ENCODE data around the gene BSPRY.

BSPRY gene

DNA sequence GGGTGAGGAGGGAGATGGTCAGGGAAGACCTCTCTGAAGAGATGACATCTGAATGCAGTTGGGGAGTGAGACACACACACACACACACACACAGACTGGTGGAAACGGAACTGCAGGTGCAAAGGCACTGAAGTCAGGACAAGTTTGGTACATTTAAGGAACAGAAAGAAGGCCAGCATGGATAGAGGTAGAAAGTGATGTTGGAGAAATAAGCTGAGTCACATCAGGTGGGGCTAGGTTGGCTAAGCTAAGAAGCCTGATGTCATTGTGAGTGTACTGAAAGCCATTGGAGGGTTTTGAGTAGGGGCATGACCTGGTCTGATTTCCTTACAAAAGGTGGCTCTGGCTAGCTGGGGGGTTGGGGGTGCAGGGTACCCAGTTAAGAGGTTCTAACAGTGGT is 3.1 kb downstream of the BSPRY start:
- TF ChIP-seq, protein P1, sequence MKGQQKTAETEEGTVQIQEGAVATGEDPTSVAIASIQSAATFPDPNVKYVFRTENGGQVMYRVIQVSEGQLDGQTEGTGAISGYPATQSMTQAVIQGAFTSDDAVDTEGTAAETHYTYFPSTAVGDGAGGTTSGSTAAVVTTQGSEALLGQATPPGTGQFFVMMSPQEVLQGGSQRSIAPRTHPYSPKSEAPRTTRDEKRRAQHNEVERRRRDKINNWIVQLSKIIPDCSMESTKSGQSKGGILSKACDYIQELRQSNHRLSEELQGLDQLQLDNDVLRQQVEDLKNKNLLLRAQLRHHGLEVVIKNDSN (IDR thresholded peaks at IDR 0.05) = no peak
- TF ChIP-seq, protein P2, sequence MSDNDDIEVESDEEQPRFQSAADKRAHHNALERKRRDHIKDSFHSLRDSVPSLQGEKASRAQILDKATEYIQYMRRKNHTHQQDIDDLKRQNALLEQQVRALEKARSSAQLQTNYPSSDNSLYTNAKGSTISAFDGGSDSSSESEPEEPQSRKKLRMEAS (IDR thresholded peaks at IDR 0.05) = no peak
- TF ChIP-seq NFIC (IDR thresholded peaks at IDR 0.05) (no peak), RAD21 (IDR thresholded peaks at IDR 0.05; ENCODE audit: low read depth) (no peak)

DNA sequence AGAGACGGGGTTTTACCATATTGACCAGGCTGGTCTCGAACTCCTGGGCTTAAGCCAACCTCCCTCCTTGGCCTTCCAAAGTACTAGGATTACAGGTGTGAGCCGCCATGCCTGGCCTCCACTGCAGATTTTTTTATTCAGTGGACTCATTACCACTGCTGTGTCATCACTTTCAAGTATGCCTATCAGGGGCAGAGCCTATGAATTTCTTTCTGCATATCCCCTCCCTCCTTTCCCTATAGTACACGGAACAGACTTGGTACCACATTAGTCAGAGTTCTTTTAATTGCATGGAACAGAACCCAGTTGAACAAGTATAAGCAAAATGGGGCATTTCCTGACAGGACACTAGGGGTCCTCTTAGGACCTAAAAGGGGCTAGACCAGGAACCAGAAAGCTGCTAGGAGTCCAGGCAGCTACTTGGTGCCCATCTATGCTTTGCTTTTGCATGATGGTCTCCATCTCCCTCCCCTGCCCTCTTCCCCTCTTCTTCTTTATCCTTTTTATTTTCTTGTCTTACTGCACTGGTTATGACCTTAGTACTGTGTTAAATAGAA is 5.8 kb downstream of the BSPRY start:
- no peak for TF ChIP-seq ZBTB7A (IDR thresholded peaks at IDR 0.05; ENCODE audit: low read depth)
- peak; percentile 11; the same call in 1 of the 2 replicates for TF ChIP-seq RAD21 (IDR thresholded peaks at IDR 0.05; ENCODE audit: low read depth)

DNA sequence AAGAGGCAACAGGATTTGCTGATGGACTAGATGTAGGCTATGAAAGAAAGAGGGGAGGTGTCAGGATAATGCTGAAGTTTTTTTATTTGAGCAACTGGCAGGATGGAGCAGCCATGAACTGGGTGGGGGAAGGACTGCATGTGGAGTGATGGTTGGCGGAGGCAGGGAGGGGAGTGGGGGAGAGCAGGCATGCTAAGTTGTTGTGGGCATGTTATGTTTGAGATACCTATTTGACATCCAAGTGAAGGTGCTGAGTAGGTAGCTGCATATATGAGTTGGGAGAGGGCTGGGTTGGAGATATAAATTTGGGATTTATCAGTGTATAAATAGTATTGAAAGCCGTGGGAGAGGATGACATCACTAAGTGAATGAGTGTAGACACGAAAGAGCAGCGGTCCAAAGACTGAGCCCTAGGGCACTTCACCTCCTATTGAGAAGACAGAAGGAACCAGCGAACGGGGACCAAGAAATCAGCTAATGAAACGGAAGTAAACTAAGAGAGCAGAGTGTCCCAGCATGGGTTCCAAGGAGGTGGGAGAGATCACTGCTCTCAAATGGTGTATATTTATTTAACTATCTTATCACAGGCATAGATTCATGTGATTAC is 7.4 kb downstream of the BSPRY start:
- TF ChIP-seq YY1 (IDR thresholded peaks at IDR 0.05; ENCODE audit: low read depth) (no peak), NFIC (IDR thresholded peaks at IDR 0.05) (no peak), EP300 (IDR thresholded peaks at IDR 0.05; ENCODE audit: borderline replicate concordance) (no peak), CREB1 (IDR thresholded peaks at IDR 0.05; ENCODE audit: low read depth) (no peak), FOXM1 (IDR thresholded peaks at IDR 0.05; ENCODE audit: borderline replicate concordance, low read depth) (no peak)
- TF ChIP-seq, protein P1 (IDR thresholded peaks at IDR 0.05) = no peak
- TF ChIP-seq, protein P2 (IDR thresholded peaks at IDR 0.05) = no peak

DNA sequence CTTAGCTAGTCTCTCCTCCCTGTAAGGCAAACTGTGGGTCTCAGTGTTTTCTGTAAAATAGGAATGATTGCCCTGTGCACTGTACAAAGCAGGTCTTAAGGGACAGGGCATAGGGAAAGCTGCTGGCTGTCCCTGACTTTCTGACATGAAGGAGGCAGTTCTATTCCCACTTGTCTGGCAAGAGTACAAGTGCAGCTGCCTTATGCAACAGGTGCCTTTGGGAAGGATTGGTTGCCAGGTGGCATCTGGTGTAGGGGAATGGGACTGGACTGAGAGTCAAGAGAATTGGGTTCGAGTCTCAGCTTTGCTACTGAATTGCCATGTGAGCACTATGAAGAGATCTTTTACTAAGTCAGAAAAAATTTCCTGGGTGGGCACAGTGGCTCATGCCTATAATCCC is 10.0 kb downstream of the BSPRY start:
- TF ChIP-seq TEAD4 (IDR thresholded peaks at IDR 0.05) (no peak), ZBTB7A (IDR thresholded peaks at IDR 0.05; ENCODE audit: low read depth) (no peak), FOXM1 (IDR thresholded peaks at IDR 0.05; ENCODE audit: borderline replicate concordance, low read depth) (no peak), YY1 (IDR thresholded peaks at IDR 0.05; ENCODE audit: low read depth) (no peak), NFIC (IDR thresholded peaks at IDR 0.05) (no peak), EP300 (IDR thresholded peaks at IDR 0.05; ENCODE audit: borderline replicate concordance) (no peak), TAF1 (IDR thresholded peaks at IDR 0.05; ENCODE audit: low read depth) (no peak), RAD21 (IDR thresholded peaks at IDR 0.05; ENCODE audit: low read depth) (no peak), TCF12 (IDR thresholded peaks at IDR 0.05; ENCODE audit: low read depth) (no peak), EGR1 (IDR thresholded peaks at IDR 0.05) (no peak), CREB1 (IDR thresholded peaks at IDR 0.05; ENCODE audit: low read depth) (no peak), CEBPB (IDR thresholded peaks at IDR 0.05) (no peak)
- TF ChIP-seq, protein P2 (IDR thresholded peaks at IDR 0.05) = no peak
- TF ChIP-seq, protein P3, sequence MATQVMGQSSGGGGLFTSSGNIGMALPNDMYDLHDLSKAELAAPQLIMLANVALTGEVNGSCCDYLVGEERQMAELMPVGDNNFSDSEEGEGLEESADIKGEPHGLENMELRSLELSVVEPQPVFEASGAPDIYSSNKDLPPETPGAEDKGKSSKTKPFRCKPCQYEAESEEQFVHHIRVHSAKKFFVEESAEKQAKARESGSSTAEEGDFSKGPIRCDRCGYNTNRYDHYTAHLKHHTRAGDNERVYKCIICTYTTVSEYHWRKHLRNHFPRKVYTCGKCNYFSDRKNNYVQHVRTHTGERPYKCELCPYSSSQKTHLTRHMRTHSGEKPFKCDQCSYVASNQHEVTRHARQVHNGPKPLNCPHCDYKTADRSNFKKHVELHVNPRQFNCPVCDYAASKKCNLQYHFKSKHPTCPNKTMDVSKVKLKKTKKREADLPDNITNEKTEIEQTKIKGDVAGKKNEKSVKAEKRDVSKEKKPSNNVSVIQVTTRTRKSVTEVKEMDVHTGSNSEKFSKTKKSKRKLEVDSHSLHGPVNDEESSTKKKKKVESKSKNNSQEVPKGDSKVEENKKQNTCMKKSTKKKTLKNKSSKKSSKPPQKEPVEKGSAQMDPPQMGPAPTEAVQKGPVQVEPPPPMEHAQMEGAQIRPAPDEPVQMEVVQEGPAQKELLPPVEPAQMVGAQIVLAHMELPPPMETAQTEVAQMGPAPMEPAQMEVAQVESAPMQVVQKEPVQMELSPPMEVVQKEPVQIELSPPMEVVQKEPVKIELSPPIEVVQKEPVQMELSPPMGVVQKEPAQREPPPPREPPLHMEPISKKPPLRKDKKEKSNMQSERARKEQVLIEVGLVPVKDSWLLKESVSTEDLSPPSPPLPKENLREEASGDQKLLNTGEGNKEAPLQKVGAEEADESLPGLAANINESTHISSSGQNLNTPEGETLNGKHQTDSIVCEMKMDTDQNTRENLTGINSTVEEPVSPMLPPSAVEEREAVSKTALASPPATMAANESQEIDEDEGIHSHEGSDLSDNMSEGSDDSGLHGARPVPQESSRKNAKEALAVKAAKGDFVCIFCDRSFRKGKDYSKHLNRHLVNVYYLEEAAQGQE (IDR thresholded peaks at IDR 0.05; ENCODE audit: low read depth) = no peak
- TF ChIP-seq, protein P1 (IDR thresholded peaks at IDR 0.05) = no peak

DNA sequence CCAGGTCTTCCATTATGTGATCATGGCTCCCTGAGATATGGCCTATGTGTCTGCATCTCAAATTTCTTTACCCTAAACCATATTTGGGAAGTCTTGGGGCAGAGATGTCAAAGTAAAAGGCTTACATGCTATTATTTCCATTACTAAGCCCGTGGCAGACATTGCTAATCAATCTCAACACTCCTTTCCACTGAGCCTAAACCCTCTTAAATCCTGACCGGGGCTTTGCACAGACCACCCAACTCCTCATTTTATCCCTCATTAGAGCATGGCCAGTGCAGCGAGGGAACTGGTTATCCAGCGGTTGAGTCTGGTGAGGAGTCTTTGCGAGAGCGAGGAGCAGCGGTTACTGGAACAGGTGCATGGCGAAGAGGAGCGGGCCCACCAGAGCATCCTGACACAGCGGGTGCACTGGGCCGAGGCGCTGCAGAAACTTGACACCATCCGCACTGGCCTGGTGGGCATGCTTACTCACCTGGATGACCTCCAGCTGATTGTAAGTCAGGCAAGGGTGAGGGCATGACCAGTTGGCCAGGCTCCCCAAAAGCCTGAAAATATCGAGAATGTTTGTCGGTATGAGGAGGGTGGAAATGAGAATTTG is 11.0 kb downstream of the BSPRY start:
- no peak for TF ChIP-seq FOXM1 (IDR thresholded peaks at IDR 0.05; ENCODE audit: borderline replicate concordance, low read depth)
- TF ChIP-seq RAD21 (IDR thresholded peaks at IDR 0.05; ENCODE audit: low read depth) = no peak
- no peak for TF ChIP-seq CREB1 (IDR thresholded peaks at IDR 0.05; ENCODE audit: low read depth)
- TF ChIP-seq, protein P2 (IDR thresholded peaks at IDR 0.05) = no peak
- no peak for TF ChIP-seq NFIC (IDR thresholded peaks at IDR 0.05)
- TF ChIP-seq, protein P3 (IDR thresholded peaks at IDR 0.05; ENCODE audit: low read depth) = no peak
- no peak for TF ChIP-seq YY1 (IDR thresholded peaks at IDR 0.05; ENCODE audit: low read depth)
- TF ChIP-seq TCF12 (IDR thresholded peaks at IDR 0.05; ENCODE audit: low read depth) = no peak
- TF ChIP-seq ZBTB7A (IDR thresholded peaks at IDR 0.05; ENCODE audit: low read depth) = no peak
- TF ChIP-seq TEAD4 (IDR thresholded peaks at IDR 0.05) = no peak
